ENCODE results near the gene ZNF732. TPM values are rescaled to one million over a fixed set of nuclear protein-coding genes. Genes with fewer than 3 reads are reported as not detected.

Gene ZNF732
- total RNA-seq, 2 donors from 2014 or later = 8.6 to 23.4 TPM

- Histone ChIP-seq H3K27me3 (ENCODE audit: control insufficient read depth, insufficient read depth, low read length, poor library complexity, severe bottlenecking) (no peaks in the 10 kb centered on the region), H3K9me3 (ENCODE audit: control insufficient read depth, low read length) (peaks cover 100% of the 10 kb centered on the region), H3K36me3 (ENCODE audit: control insufficient read depth, insufficient read depth, low read length) (peaks cover 23% of the 10 kb centered on the region), H3K4me1 (ENCODE audit: control insufficient read depth, insufficient read depth, low read length) (no peaks in the 10 kb centered on the region), H3K9ac (ENCODE audit: extremely low read depth, low read length, poor library complexity, severe bottlenecking) (no peak overlapping the region), H3K27ac (ENCODE audit: low read depth, low read length) (no peak overlapping the region), H3K4me3 (ENCODE audit: low read length) (no peak overlapping the region)
- no peaks in the 10 kb centered on the region for H3K4me1 Mint-ChIP-seq
- H3K36me3 Mint-ChIP-seq (ENCODE audit: low read depth) = peaks cover 62% of the 10 kb centered on the region
- no peak for DNase-seq
- H3K4me3 Mint-ChIP-seq = no peak overlapping the region
- no peaks in the 10 kb centered on the region for H3K27me3 Mint-ChIP-seq (ENCODE audit: insufficient read depth)
- no peak for TF ChIP-seq CTCF (conservative IDR thresholded peaks at IDR 0.05)
- no peak overlapping the region for H3K27ac Mint-ChIP-seq
- peaks cover 96% of the 10 kb centered on the region for H3K9me3 Mint-ChIP-seq
- WGBS, 2 experiments (ENCODE audit: insufficient coverage in 1 of 2, insufficient read length in 1 of 2) = 92 to 97% methylated on average over 10 to 13 of the region's 13 CpGs
Measured at GRCh38 chr4:256492-256891, 48.8 kb downstream of the ZNF732 start.

DNA sequence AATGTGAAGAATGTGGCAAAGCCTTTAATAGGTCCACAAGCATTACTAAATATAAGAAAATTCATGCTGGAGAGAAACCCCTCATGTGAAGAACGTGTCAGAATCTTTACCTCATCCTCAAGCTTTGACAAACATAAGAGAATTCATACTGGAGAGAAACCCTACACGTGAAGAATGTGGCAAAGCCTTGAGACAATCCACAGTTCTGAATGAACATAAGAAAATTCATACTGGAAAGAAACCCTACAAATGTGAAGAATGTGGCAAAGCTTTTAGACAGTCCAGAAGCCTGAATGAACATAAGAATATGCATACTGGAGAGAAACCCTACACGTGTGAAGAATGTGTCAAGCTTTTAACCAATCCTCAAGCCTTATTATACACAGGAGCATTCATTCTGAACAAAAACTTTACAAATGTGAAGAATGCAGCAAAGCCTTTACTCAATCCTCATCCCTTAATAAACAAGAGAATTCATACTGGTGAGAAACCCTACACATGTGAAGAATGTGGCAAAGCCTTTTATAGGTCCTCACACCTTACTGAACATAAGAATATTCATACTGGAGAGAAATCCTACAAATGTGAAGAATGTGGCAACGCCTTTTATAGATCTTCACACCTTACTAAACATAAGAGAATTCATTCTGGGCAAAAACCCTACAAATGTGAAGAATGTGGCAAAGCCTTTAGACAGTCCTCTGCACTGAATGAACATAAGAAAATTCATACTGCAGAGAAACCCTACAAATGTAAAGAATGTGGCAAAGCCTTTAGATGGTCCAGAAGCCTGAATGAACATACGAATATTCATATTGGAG lies 51.1 kb downstream of the ZNF732 start:
- peaks cover 98% of the 10 kb centered on the region for H3K9me3 ChIP-seq (ENCODE audit: control insufficient read depth, low read length)
- H3K36me3 Mint-ChIP-seq (ENCODE audit: low read depth) = peaks cover 56% of the 10 kb centered on the region
- WGBS, 2 experiments (ENCODE audit: insufficient coverage in 1 of 2, insufficient read length in 1 of 2) = 84 to 86% methylated on average over 5 of the region's 5 CpGs

DNA sequence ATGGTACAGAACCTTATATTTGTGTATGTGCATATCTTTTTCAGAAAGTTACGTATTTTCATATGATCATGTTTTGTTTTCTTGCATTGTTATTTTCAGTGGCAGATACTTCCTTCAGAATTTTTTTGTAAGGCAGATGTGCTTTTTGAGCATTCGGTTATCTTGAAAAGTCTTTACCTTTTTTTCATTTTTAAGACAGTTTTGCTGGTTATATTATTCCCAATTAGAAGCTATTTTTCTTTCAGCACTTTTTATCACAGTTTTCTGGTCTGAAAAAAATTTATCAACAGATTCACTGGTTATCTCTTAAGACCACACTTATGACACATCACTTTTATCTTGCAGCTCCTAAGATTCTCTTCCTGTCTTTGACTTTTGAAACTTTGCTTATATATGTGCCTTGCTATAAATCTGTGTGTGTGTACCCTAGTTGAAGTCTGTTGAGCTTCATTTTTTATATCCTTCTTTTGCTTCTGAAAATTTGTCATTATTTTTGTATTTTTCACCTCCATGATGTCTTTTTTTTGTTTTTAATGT lies 53.1 kb downstream of the ZNF732 start:
- Histone ChIP-seq H3K9ac (ENCODE audit: extremely low read depth, low read length, poor library complexity, severe bottlenecking) (no peak overlapping the region), H3K4me3 (ENCODE audit: low read length) (peak overlapping the region; percentile 16), H3K36me3 (ENCODE audit: control insufficient read depth, insufficient read depth, low read length) (peaks cover 10% of the 10 kb centered on the region), H3K4me1 (ENCODE audit: control insufficient read depth, insufficient read depth, low read length) (no peaks in the 10 kb centered on the region), H3K27me3 (ENCODE audit: control insufficient read depth, insufficient read depth, low read length, poor library complexity, severe bottlenecking) (no peaks in the 10 kb centered on the region), H3K9me3 (ENCODE audit: control insufficient read depth, low read length) (peaks cover 98% of the 10 kb centered on the region), H3K27ac (ENCODE audit: low read depth, low read length) (no peak overlapping the region)
- peaks cover 53% of the 10 kb centered on the region for H3K36me3 Mint-ChIP-seq (ENCODE audit: low read depth)
- 96% methylated on average over 2 of the region's 2 CpGs; no CpG with 5 or more reads in 1 of the 2 experiments for WGBS, 2 experiments (ENCODE audit: insufficient coverage in 1 of 2, insufficient read length in 1 of 2)
- no peak overlapping the region for H3K4me3 Mint-ChIP-seq
- TF ChIP-seq CTCF (conservative IDR thresholded peaks at IDR 0.05) = no peak
- no peaks in the 10 kb centered on the region for H3K4me1 Mint-ChIP-seq
- H3K27ac Mint-ChIP-seq = no peak overlapping the region
- H3K27me3 Mint-ChIP-seq (ENCODE audit: insufficient read depth) = no peaks in the 10 kb centered on the region
- peaks cover 96% of the 10 kb centered on the region for H3K9me3 Mint-ChIP-seq
- DNase-seq = no peak

More for the DNA sequence above, 51.1 kb downstream of the ZNF732 start:
- Mint-ChIP-seq H3K27ac (no peak overlapping the region), H3K4me3 (no peak overlapping the region), H3K4me1 (no peaks in the 10 kb centered on the region), H3K9me3 (peaks cover 94% of the 10 kb centered on the region), H3K27me3 (ENCODE audit: insufficient read depth) (no peaks in the 10 kb centered on the region)
- Histone ChIP-seq H3K4me3 (ENCODE audit: low read length) (peak overlapping the region; percentile 3), H3K4me1 (ENCODE audit: control insufficient read depth, insufficient read depth, low read length) (no peaks in the 10 kb centered on the region), H3K27me3 (ENCODE audit: control insufficient read depth, insufficient read depth, low read length, poor library complexity, severe bottlenecking) (no peaks in the 10 kb centered on the region), H3K36me3 (ENCODE audit: control insufficient read depth, insufficient read depth, low read length) (peaks cover 20% of the 10 kb centered on the region), H3K9ac (ENCODE audit: extremely low read depth, low read length, poor library complexity, severe bottlenecking) (no peak overlapping the region), H3K27ac (ENCODE audit: low read depth, low read length) (no peak overlapping the region)
- TF ChIP-seq CTCF (conservative IDR thresholded peaks at IDR 0.05) = no peak
- no peak for DNase-seq
